GM18870 (cell line): Measurements from ENCODE around the gene NAV2.

Experiments
- ATAC-seq: cut with Tn5 transposase; IDR thresholded peaks from one replicate; pipeline ENCODE4 v1.9.1; 2021; ENCODE audit warnings: moderate library complexity; ENCODE audit not compliant: unreplicated experiment

NAV2 gene

GRCh38 chr11:19962801-19963175 is 250.2 kb downstream of the NAV2 start:
- no peak for ATAC-seq

- no peak for ATAC-seq
Measured at GRCh38 chr11:19963697-19964387, 251.2 kb downstream of the NAV2 start.

- no peak for ATAC-seq
Measured at GRCh38 chr11:19966441-19966840, 253.8 kb downstream of the NAV2 start.

DNA sequence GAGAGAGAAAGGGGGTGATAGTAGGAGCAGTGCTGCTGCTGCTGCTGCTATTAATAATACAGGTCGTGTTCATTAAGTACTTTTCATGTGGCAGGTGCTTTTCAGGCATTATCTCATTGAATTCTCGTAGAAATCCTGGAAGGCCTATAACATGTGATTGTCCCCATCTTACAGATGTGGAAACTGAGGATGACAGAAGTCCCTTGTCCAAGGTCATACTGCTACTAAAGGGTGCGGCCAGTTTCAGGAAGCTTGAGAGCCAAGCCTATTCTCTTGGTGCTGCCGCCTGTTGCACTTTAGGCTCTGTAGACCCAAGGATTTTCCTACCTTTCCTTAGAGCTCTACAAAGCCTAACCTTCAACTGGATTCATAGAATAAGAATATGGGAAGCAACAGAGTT is 254.3 kb downstream of the NAV2 start:
- no peak for ATAC-seq

- no peak for ATAC-seq
Measured at GRCh38 chr11:19967787-19968186, 255.2 kb downstream of the NAV2 start.

GRCh38 chr11:19968860-19969259 is 256.2 kb downstream of the NAV2 start:
- no peak for ATAC-seq

DNA sequence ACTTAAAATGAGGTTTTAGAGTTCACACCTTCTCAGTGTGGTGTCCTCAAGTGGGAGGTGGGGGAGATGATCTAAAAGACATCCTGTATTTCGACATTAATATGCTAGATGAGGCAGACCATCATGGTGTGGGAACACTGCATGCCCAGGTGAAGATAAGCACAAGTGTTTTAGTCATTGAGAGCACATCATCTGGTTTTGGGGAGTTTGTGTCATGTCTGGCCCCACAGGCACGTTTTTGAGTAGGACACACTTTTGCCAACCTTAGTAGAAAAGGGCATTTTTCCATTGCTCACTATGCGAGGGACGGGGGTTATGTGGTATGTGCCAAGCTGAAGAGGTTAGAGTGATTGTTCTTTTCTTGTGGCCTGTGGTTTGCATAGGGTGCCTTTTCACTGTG is 258.3 kb downstream of the NAV2 start:
- ATAC-seq: no peak

DNA sequence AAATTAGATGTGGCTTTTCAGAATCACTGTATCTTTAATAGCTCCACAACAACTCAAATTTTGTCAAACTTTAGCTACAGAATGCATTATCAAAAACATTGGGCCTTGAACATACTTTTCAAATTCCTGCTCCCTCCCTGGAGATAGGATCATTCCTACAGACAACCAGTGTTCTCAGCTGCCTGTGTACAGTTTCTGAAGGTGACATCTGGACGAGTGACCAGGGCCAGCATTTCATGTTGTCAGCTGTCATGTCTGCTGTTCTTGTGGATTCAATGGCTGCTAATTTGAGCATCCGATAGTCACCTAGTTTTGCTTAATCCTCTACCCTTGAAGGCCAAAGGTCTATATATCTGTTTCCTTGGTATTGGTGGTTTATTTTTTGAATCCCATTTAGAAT is 259.5 kb downstream of the NAV2 start:
- no peak for ATAC-seq

DNA sequence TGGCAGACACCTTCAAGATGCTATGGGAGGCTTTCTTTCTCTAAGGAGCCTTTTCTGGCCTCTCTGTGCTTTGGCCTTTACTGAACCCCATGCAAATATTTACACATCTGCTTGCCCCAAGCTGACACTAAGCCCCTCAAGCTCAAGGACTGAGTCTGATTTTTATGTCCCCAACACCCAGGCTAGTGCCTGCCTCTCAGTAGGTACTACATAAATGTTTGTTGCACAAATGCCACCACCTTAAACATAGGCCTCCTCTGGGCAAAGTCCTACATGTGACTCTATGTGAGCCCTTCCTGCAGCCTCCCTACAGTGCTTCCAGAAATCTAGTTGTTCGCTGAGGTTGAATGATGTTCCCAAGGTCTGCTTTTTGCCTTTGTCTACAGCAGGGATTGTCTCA is 260.0 kb downstream of the NAV2 start:
- no peak for ATAC-seq

DNA sequence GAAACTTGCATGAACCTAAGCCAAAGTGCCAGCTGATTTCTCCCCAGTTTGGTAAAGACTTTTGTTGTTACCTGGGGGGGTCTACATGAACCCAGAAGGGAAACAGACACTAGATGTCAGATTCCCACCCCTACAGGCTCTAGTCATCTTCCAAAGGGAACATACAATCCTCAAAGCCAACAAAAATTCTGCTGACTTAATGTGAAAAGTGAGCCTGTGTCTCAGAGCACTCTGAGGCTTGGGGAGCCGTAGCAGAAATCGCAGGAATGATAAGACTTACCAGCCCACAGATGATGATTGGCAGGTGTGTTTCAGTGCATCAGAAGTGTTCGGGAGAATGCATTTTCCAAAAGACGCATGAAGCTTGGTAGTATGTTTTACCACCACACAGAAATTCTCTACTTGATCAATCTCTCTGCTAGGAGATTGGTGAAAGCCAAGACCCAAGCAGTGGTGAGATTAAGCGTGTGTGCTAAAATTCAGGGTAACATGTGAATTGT is 260.5 kb downstream of the NAV2 start:
- ATAC-seq: no peak

DNA sequence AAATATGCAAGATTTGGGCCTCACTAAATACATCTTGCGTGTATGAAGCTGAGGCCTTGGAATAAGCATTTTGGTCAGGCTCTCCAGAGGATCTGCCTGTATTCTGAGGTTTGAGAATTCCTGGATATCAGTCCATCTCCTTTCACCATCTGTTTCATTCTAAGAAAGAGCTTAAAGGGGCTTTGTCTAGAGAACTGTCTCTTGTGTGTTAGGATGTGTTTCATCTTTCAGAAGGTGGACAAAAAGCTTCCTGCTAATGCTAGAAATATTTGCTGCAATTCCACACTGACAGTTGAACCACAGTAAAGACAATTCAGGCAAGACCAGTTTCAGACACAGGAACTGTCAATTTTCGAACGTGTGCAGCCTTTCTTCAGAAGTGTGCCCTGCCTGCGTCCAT is 262.2 kb downstream of the NAV2 start:
- no peak for ATAC-seq

- no peak for ATAC-seq
Measured at GRCh38 chr11:19975414-19975990, 262.9 kb downstream of the NAV2 start.

GRCh38 chr11:19976281-19976941 is 263.8 kb downstream of the NAV2 start:
- no peak for ATAC-seq

- ATAC-seq: no peak
Measured at GRCh38 chr11:19977941-19978340, 265.3 kb downstream of the NAV2 start.

DNA sequence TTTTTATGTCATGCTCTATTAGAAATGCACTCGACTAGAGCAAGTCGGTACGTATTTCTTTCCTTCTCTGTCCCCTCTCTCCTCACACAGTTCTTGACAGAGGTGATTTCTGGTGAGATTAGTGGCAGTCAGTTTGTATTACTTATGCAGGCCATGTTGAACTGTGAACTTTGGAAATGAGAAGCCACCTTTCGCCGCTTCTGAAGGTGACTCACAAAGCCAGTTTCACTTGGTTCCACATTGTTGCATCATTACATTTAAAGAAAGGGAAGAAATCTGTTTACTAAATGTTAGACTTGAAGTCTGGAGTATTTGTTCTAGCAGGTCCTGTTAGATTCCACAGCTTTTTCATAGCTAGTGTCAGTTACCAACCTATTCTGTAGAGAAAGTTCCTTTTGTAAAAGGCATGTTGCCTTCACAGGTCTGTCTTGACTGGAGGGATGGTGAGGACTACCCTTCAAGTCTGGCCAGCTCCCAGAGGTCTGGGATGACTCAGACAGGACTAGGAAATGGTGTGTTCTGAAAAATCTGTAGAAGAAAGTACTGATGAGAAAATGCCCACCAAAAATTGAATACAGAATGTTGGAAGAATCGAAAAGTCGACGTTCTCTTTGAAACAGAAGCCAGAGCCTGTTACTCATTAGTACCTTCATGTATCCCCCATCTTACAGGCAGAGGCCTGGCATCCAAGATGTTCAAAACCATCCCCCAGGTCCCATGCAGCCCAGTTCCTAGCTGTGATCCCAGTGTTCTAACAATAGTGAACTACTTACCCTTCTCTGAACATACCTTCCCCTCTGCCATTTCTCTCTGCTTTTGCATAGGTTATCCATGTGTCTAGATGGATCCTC is 266.3 kb downstream of the NAV2 start:
- peak; percentile 86 for ATAC-seq

DNA sequence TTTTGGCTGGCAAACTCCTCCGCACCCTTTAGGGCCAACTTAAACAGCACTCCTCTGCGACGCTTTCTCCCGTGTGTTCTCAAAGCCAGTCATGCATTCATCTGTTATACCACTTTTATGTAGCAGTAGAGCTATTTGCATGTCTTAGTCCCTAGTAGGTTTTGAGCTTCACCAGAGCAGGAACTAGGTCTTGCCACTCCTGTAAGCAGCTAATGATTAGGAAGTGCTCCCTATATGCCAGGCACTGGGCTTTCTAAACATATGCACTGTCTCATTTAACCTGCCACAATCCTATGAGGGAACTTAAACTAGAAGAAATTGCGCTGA is 266.8 kb downstream of the NAV2 start:
- peak; percentile 67 for ATAC-seq

GRCh38 chr11:19980388-19980787 is 267.8 kb downstream of the NAV2 start:
- ATAC-seq: no peak

DNA sequence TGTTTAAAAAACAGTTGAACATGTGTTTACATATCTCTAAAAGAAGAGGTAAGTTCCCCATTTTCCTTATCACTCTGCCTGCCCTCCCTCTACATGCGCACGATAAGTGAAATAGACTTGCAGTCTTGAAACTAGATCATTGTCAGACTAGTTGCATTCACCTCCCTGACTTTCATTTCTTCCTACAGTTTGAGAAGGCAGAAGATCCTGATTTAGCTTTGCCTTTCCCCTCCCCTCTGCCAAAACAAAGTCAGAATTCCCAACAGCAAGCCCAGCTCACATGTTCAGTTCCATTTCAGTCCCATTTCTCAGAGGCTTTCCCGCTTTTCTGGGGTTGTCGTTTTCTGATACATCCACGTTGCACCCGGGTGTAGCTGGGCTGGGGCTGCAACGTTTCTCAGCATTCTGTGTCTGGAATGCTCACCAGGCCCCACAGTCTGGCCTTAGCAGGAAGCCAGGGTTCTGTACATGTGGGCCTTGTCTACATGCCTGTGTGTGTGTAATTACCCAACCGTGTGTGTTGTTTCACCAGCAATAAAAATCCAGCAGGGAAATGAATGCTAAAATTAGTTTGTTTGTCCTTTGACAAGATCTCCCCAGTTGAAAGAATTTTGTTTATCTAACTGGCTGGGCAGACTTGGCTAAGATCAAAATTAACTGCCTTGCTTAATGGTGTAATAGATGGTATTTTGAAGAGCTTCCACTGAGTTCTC is 268.5 kb downstream of the NAV2 start:
- ATAC-seq: no peak

GRCh38 chr11:19982774-19983495 is 270.3 kb downstream of the NAV2 start:
- no peak for ATAC-seq

GRCh38 chr11:19984048-19984742 is 271.6 kb downstream of the NAV2 start:
- no peak for ATAC-seq
